Activated CD8-positive, alpha-beta memory T cell treated with anti-CD3 and anti-CD28 coated beads, Interleukin-2, amount 10 ng/mL, durations not matched to agents 7 days and 5 days (primary cell): ENCODE data around the gene CST7. TPM values are rescaled to one million over a fixed set of nuclear protein-coding genes. Genes with fewer than 3 reads are reported as not detected.
"Not testable (repeated sequence)": the region's sequence is repeated elsewhere in the genome, so short reads cannot be mapped to it uniquely, and the experiment has no call there.

Experiments used
- ATAC-seq: fragments of 150-1000 bp; cut with Tn5 transposase; one replicate; pipeline ENCODE4 v1.10.0; 2021; ENCODE audit warnings: moderate library complexity
- CTCF ChIA-PET: fragments of 350-600 bp; sonication (Branson Sonifier 250); formaldehyde crosslinking; loops from one replicate; lab custom pipeline; 2021; ENCODE audit warnings: antibody characterized with exemption; lab: Charles Lee
- DNase-seq: peaks from one replicate; pipeline ENCODE4 v3.0.0-alpha.2; 2020
- H3K27ac Mint-ChIP-seq: one replicate; pipeline ENCODE4 v1.8.0; 2021; ENCODE audit warnings: mild to moderate bottlenecking, mixed read lengths
- H3K27me3 Mint-ChIP-seq: one replicate; pipeline ENCODE4 v1.8.0; 2021; ENCODE audit warnings: mixed read lengths
- H3K36me3 Mint-ChIP-seq: one replicate; pipeline ENCODE4 v1.8.0; 2021; ENCODE audit warnings: mild to moderate bottlenecking, mixed read lengths
- H3K4me1 Mint-ChIP-seq: one replicate; pipeline ENCODE4 v1.8.0; 2021; ENCODE audit warnings: mixed read lengths
- H3K4me3 Mint-ChIP-seq: one replicate; pipeline ENCODE4 v1.8.0; 2021; ENCODE audit warnings: mild to moderate bottlenecking, moderate library complexity, mixed read lengths
- H3K9me3 Mint-ChIP-seq: one replicate; pipeline ENCODE4 v1.8.0; 2022; ENCODE audit warnings: low read depth, mixed read lengths
- total RNA-seq, 2 experiments: library from RNA; stranded (reverse); gene quantifications; one replicate each; pipeline ENCODE4 v1.2.3, GENCODE V29; 2021

The CST7 gene
- total RNA-seq, 2 experiments from 2014 or later, result 177 to 202 TPM

DNA sequence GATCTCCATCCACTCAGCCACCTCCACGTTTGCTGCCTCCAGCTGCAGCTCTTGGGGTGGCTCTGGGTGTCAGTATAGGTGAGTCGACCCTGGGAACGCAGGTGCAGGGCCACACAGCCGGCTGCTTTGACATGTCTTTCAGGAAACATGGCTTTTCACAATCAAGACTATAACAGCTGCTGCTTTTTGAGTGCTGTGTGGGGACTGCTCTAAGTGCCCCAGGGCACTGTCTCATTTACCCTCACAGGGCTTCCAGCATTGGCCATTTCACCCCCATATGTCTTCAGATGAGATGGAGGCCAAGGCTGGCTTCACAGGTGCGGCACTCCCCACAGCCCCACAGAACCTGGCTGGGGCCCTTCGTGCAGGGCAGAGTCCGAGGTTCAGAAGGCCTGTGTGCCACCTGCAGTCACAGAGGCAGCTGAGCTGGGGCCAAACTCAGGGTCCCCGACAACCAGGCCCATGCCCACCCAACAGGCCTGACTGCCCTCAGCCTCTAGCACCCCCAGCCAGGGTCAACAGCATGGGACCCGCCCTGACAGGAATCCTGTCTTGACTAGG is 14.9 kb upstream of the CST7 start:
- H3K36me3 Mint-ChIP-seq, result peaks cover 15% of the 10 kb centered on the region
- CTCF ChIA-PET, result no interaction called here
- DNase-seq, result peak; percentile 21
- no peak for ATAC-seq
- H3K4me1 Mint-ChIP-seq, result peaks cover 27% of the 10 kb centered on the region
- no peak overlapping the region for H3K27ac Mint-ChIP-seq
- no peak overlapping the region for H3K4me3 Mint-ChIP-seq
- no peaks in the 10 kb centered on the region for H3K27me3 Mint-ChIP-seq
- peaks cover 4% of the 10 kb centered on the region for H3K9me3 Mint-ChIP-seq

DNA sequence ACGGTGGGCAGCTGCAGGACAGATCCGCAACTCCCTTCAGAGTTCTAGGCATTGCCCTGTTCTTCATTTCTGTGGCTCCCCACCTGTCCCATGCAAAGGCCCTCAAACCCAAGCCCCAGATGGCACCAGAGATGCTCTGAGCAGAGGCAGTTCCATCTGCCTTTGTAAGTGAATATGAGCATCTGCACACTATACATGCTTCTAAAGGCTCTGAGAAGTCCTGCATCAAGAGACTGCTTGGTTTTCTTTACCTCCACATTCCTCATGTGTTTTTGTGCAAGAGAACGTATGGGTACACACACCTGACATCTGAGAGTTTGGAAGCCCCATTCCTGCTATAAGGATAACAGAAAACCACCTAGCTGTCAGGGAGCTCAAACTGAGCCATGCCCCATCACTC is 14.4 kb upstream of the CST7 start:
- no peaks in the 10 kb centered on the region for H3K27me3 Mint-ChIP-seq

DNA sequence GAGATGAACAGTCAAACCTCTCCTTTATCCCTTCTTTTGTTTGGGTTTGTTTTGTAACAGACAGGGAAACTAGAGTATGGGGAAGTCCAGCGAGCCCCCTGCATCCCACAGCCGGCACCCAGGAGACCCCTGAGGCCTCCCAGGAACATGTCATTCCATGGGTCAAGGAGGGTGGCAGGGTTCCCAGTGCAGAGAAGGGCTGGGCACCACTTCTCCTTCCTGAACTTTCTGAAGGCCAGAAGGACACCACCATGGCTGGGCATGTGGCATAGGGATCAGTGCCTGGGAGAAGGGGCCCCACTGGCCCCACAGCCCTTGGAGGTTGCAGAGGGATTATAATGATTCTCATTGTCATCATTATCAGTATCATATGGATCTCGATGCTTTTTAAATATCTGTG is 13.9 kb upstream of the CST7 start:
- H3K9me3 Mint-ChIP-seq, result peaks cover 4% of the 10 kb centered on the region
- H3K4me3 Mint-ChIP-seq, result no peak overlapping the region
- CTCF ChIA-PET, result no interaction called here
- H3K27ac Mint-ChIP-seq, result no peak overlapping the region
- no peaks in the 10 kb centered on the region for H3K27me3 Mint-ChIP-seq
- peaks cover 27% of the 10 kb centered on the region for H3K4me1 Mint-ChIP-seq
- no peak for DNase-seq
- no peak for ATAC-seq
- peaks cover 15% of the 10 kb centered on the region for H3K36me3 Mint-ChIP-seq

More for the DNA sequence above, 14.4 kb upstream of the CST7 start:
- no peak overlapping the region for H3K27ac Mint-ChIP-seq
- DNase-seq, result no peak
- peaks cover 15% of the 10 kb centered on the region for H3K36me3 Mint-ChIP-seq
- CTCF ChIA-PET, result no interaction called here
- peaks cover 27% of the 10 kb centered on the region for H3K4me1 Mint-ChIP-seq
- no peak overlapping the region for H3K4me3 Mint-ChIP-seq
- no peak for ATAC-seq
- H3K9me3 Mint-ChIP-seq, result peaks cover 4% of the 10 kb centered on the region

DNA sequence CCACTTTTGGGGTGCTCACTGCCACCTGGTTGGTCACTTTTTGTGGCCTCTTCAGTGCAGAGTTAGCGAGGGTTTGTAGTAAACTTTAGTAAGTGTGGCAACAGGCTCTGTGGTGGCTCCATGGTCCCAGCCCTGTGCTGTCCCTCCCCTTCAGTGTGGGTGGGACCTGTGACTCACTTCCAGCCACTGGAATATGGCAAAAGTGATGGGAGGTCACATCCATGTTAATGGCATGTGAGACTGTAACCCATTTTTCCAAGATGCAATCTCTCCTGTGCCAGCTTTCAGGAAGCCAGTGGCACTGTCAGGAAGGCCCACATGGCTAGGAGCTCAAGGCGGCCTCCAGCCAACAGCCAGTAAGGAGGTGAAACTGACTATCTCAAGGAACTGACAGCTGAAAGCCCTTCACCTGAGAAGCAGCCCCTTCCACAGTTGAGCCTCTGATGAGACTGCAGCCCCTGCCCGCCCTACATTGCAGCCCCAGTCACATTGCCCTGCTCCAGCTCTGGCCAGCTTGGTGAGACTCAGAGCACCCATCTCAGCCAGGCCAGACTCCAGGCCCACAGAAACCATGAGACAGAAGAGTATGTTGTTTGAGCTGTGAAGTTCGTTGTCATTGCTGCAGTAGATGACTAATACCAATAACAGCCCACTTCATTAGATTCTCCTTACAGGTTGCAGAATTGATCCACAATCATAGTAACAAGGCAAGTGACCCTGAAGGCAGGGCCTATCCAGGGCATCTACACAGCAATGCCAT is 13.1 kb upstream of the CST7 start:
- ATAC-seq (peak; percentile 27), DNase-seq (peak; percentile 37)
- Mint-ChIP-seq H3K27ac (no peak overlapping the region), H3K4me3 (no peak overlapping the region), H3K4me1 (peaks cover 20% of the 10 kb centered on the region), H3K36me3 (peaks cover 18% of the 10 kb centered on the region), H3K9me3 (peaks cover 4% of the 10 kb centered on the region), H3K27me3 (no peaks in the 10 kb centered on the region)
- CTCF ChIA-PET, result interaction anchor here (1.0 kb wide), 1 partner anchor 12 kb away, joined by 3 read pairs; no protein-coding TSS in a partner anchor

DNA sequence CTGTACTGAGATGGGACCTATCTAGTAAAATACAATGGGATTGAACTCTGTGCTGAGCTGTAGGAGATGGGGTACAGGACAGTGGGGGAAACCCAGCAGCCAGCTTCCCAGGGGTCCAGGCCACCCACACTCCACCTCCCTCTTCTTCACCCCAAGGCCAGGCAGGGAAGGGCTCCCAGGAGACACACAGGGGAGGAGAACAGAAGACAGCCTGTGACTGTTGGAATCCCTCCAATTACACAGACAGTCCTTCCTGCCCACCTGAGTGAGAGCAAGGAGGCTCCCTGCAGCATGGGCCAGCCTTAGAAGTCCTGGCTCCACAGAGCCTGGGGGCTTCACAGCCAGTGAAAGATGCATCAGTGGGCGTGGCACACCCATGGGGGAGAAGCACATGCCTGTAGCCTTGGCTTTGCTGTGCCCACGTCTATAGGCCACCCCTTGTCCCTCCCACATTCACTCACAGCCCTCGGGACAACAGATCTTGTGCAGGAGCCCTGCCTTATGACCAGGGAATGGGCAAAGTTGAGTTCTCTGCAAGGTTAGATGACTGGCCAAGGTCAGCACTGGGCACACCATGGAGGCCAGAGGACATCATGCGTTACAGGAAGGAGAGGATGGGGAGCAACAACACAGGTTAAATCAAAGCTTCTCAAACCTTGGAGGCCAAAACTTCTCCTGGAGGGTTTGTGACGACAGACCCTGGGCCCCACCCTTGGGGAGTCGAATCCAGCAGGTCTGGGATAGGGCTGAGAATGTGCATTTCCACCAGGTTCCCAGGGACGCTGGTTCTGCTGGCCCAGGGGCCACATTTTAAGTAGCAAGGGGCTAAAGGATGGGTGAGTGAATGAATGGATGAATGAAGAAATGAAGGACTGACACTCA is 12.3 kb upstream of the CST7 start:
- Mint-ChIP-seq H3K36me3 (peaks cover 18% of the 10 kb centered on the region), H3K9me3 (peaks cover 4% of the 10 kb centered on the region), H3K27me3 (no peaks in the 10 kb centered on the region), H3K4me3 (no peak overlapping the region), H3K27ac (no peak overlapping the region), H3K4me1 (peaks cover 12% of the 10 kb centered on the region)
- CTCF ChIA-PET, result interaction anchor here (1.0 kb wide), 1 partner anchor 11 kb away, joined by 3 read pairs; no protein-coding TSS in a partner anchor
- no peak for ATAC-seq
- peak; percentile 25 for DNase-seq

DNA sequence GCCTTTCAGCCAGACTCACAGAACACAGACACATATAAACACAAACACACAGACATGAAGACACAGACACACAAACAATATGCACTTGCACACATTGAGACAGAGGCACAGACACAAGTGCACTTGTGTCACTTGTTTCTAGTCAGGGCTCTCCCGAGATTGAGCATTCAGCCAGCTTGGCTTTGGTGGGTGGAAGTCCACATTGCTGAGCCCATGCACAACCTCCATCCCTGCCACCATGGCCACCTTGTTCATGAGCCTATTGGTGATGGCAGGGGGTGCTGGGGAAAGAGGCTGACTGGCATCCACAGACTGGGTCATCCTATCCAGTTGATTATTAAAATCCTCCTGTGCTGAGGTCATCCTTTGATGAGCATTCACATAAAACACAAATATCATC is 11.5 kb upstream of the CST7 start:
- Mint-ChIP-seq H3K4me1 (peaks cover 4% of the 10 kb centered on the region), H3K4me3 (no peak overlapping the region), H3K27me3 (no peaks in the 10 kb centered on the region), H3K9me3 (peaks cover 6% of the 10 kb centered on the region), H3K27ac (no peak overlapping the region), H3K36me3 (peaks cover 19% of the 10 kb centered on the region)
- DNase-seq, result no peak
- no peak for ATAC-seq
- CTCF ChIA-PET, result no interaction called here

DNA sequence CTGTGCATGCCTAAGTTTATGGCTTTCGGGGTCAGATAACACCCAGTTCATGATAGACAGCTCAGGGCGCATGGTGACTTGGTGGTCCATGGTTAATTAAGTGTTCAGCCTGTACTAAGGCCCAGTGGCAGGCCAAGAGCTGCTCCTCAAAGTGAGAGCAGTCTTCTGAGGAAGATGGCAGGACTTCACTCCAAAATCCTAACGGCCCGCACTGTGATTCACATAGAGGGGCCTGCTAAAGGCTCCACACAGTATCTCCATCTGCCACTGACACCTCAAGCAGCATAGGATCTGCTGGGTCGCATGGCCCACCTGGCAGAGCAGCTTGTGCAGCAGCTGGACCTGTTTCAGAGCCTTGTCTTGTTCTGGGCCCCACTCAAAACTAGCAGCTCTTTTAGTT is 10.6 kb upstream of the CST7 start:
- H3K27ac Mint-ChIP-seq, result no peak overlapping the region
- H3K27me3 Mint-ChIP-seq, result no peaks in the 10 kb centered on the region
- DNase-seq (peak; percentile 36), ATAC-seq (no peak)
- H3K4me3 Mint-ChIP-seq, result no peak overlapping the region
- no peaks in the 10 kb centered on the region for H3K4me1 Mint-ChIP-seq
- peaks cover 17% of the 10 kb centered on the region for H3K36me3 Mint-ChIP-seq
- CTCF ChIA-PET, result interaction anchor here (0.9 to 1.6 kb wide), 2 partner anchors 8 to 19 kb away, joined by 3 read pairs; no protein-coding TSS in a partner anchor
- peaks cover 4% of the 10 kb centered on the region for H3K9me3 Mint-ChIP-seq

DNA sequence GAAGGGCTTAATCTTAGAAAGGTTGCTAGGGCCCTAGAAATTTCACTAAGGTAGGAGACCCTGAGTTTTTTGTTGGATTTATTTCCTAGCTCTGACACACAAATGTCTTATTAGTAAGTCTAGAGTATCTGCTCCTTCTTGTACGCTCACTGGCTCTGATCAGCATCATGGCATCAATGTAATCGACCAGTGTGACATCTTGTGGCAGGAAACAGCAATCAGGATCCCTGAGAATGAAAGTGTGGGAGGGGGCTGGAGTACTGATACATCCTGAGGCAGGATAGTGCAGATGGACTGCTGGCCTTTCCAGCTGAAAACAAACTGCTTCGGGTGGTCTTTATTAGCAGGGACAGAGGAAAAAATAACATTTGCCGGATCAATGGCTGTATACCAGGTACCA is 10.0 kb upstream of the CST7 start:
- Mint-ChIP-seq H3K9me3 (peaks cover 5% of the 10 kb centered on the region), H3K27ac (no peak overlapping the region), H3K4me1 (no peaks in the 10 kb centered on the region), H3K36me3 (peaks cover 18% of the 10 kb centered on the region), H3K4me3 (no peak overlapping the region), H3K27me3 (no peaks in the 10 kb centered on the region)
- no peak for DNase-seq
- CTCF ChIA-PET, result interaction anchor here (0.9 to 1.6 kb wide), 2 partner anchors 9 to 20 kb away, joined by 3 read pairs; no protein-coding TSS in a partner anchor
- no peak for ATAC-seq

DNA sequence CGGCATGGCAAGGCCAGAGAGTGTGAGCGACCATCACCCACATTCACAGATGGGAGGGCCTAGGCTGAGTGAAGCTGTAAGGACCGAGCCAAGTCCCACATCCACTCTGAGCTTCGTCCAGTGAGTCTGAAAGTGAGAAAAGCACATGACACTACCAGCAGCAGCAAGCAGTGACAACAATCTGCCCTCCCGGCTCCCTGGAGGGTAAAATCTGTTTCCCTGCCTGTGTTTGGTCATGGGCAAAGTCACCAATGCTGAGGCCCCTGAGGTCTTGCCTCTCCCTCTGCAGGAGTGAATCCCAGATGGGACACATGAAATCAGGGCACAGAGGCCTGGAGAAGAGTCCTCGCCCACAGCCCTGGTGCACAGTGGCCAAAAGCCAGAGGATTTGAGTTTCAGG is 6.4 kb upstream of the CST7 start:
- Mint-ChIP-seq H3K4me1 (peaks cover 14% of the 10 kb centered on the region), H3K27me3 (no peaks in the 10 kb centered on the region), H3K36me3 (peaks cover 42% of the 10 kb centered on the region), H3K4me3 (no peak overlapping the region), H3K9me3 (peaks cover 20% of the 10 kb centered on the region), H3K27ac (no peak overlapping the region)
- CTCF ChIA-PET, result interaction anchor here (1.0 kb wide), 1 partner anchor 12 kb away, joined by 3 read pairs; no protein-coding TSS in a partner anchor
- DNase-seq, result peak; percentile 30
- ATAC-seq, result no peak

DNA sequence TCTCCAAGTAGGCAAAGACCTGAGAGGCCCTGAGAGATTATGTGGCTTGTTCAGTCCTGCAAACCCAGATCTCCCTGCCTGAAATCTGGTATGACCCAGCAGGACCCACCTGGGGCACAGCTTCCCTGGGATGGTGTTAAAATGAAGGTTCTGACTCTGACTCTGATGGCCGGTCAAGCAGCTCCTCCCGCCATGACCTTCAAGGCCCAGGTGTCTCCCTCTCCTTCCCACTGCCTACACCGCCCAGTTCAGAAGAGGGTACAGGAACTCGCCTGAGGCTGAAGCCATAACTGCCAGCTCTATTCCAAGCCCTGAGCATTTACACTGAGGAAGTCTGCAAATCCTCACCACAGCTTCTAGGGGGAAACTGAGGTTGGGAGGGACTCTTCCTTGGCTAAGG is 5.9 kb upstream of the CST7 start:
- peaks cover 19% of the 10 kb centered on the region for H3K4me1 Mint-ChIP-seq
- no peak for DNase-seq
- peaks cover 46% of the 10 kb centered on the region for H3K36me3 Mint-ChIP-seq
- no peak overlapping the region for H3K4me3 Mint-ChIP-seq
- CTCF ChIA-PET, result interaction anchor here (1.0 kb wide), 1 partner anchor 12 kb away, joined by 3 read pairs; no protein-coding TSS in a partner anchor
- peaks cover 23% of the 10 kb centered on the region for H3K9me3 Mint-ChIP-seq
- H3K27me3 Mint-ChIP-seq, result no peaks in the 10 kb centered on the region
- ATAC-seq, result no peak
- no peak overlapping the region for H3K27ac Mint-ChIP-seq

DNA sequence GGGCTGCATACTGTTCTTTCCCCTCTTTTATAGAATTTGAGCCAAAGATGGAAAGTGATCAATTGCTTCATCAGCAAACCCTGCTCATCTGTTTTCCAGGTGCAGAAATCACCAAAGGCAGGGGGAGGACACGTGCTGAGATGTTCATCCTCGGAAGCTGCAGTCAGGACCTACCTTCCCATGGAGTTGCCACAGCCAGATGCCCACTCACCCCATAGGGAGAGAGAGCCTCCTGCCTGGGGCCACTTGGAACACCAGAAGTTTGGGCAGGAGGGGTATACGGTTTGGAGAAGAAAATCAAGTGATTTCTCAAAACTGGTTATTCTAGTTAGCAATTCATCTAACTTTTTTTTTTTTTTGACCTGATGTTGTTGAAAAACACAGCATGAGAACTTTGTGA is 5.3 kb upstream of the CST7 start:
- Mint-ChIP-seq H3K27ac (no peak overlapping the region), H3K4me1 (peaks cover 25% of the 10 kb centered on the region), H3K27me3 (no peaks in the 10 kb centered on the region), H3K4me3 (no peak overlapping the region), H3K36me3 (peaks cover 49% of the 10 kb centered on the region), H3K9me3 (peaks cover 23% of the 10 kb centered on the region)
- ATAC-seq, result no peak
- no peak for DNase-seq
- CTCF ChIA-PET, result interaction anchor here (1.0 kb wide), 1 partner anchor 13 kb away, joined by 3 read pairs; no protein-coding TSS in a partner anchor

DNA sequence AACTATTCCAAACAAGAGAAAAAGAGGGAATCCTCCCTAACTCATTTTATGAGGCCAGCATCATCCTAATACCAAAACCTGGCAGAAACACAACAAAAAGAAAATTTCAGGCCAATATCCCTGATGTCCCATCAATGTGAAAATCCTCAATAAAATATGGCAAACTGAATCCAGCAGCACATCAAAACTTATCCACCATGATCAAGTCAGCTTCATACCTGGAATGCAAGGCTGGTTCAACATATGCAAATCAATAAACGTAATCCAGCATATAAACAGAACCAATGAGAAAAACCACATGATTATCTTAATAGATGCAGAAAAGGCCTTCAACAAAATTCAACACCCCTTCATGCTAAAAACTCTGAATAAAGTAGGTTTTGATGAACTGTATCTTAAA is 2.7 kb upstream of the CST7 start:
- DNase-seq, H3K27me3 Mint-ChIP-seq, H3K4me3 Mint-ChIP-seq, H3K27ac Mint-ChIP-seq, ATAC-seq: not testable (repeated sequence)
- H3K4me1 Mint-ChIP-seq, result peaks cover 37% of the 10 kb centered on the region
- H3K9me3 Mint-ChIP-seq, result peaks cover 23% of the 10 kb centered on the region
- CTCF ChIA-PET, result interaction anchor here (0.6 to 1.0 kb wide), 2 partner anchors 9 to 29 kb away, joined by 3 to 5 read pairs; no protein-coding TSS in a partner anchor
- H3K36me3 Mint-ChIP-seq, result peaks cover 62% of the 10 kb centered on the region
